Fibroblast of villous mesenchyme (primary cell): ENCODE measurements around the gene INTS15. TPM values are rescaled to one million over a fixed set of nuclear protein-coding genes. Genes with fewer than 3 reads are reported as not detected.

Experiments used
- DNase-seq: peaks from one replicate; pipeline ENCODE4 v3.0.0-alpha.2; 2010; ENCODE audit warnings: low read depth
- H3K4me3 ChIP-seq: 2 replicates; pipeline ENCODE4 v1.5.1; 2011; ENCODE audit warnings: low read depth, mild to moderate bottlenecking, low read length
- total RNA-seq: library from RNA; depleted of rRNA; stranded (reverse); fragments of >200 nt; gene quantifications from 2 replicates; pipeline ENCODE4 v1.2.3, GENCODE V29; 2012
- TF ChIP-seq, protein P1 (sequence below): IDR thresholded peaks from 2 replicates; pipeline ENCODE4 v1.5.1; 2012; ENCODE audit warnings: low read depth, mild to moderate bottlenecking, low read length; ENCODE audit not compliant: insufficient read depth

The INTS15 gene
- total RNA-seq, 1 donor, result 16.4 TPM

DNA sequence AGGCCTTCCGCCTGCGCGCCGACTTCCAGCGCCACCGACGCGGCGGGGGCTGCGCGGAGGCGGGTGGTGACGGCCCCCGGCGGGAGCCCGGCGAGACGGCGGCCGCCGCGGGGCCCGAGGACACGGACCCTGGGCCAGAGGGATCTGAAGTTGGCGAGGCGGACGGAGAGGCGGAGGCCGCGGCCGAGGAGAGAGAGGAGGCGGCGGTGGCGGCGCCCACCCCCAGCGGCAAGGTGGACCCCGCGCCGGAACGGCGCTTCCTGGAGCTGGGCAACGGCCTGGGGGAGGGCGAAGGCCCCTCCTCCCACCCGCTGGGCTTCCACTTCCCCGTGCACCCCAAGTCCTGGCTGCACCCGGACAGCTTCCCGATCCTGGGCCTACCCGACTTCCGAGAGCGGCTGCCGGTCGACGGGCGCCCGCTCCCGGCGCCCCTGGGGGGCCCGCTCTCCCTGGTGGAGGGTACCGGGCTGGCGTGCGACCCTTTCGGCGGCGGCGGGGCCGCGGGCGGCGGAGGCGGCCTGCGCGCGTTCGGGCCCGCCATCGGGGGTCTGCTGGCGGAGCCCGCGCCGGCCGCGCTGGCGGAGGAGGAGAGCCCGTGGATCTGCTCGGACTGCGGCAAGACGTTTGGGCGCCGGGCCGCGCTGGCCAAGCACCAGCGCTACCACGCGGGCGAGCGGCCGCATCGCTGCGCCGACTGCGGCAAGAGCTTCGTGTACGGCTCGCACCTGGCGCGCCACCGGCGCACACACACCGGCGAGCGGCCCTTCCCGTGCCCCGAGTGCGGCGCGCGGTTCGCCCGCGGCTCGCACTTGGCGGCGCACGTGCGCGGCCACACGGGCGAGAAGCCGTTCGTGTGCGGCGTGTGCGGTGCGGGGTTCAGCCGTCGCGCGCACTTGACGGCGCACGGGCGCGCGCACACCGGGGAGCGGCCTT is 63.5 kb downstream of the INTS15 start:
- TF ChIP-seq, protein P1, sequence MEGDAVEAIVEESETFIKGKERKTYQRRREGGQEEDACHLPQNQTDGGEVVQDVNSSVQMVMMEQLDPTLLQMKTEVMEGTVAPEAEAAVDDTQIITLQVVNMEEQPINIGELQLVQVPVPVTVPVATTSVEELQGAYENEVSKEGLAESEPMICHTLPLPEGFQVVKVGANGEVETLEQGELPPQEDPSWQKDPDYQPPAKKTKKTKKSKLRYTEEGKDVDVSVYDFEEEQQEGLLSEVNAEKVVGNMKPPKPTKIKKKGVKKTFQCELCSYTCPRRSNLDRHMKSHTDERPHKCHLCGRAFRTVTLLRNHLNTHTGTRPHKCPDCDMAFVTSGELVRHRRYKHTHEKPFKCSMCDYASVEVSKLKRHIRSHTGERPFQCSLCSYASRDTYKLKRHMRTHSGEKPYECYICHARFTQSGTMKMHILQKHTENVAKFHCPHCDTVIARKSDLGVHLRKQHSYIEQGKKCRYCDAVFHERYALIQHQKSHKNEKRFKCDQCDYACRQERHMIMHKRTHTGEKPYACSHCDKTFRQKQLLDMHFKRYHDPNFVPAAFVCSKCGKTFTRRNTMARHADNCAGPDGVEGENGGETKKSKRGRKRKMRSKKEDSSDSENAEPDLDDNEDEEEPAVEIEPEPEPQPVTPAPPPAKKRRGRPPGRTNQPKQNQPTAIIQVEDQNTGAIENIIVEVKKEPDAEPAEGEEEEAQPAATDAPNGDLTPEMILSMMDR, result no peak
- no peak overlapping the region for H3K4me3 ChIP-seq
- no peak for DNase-seq

DNA sequence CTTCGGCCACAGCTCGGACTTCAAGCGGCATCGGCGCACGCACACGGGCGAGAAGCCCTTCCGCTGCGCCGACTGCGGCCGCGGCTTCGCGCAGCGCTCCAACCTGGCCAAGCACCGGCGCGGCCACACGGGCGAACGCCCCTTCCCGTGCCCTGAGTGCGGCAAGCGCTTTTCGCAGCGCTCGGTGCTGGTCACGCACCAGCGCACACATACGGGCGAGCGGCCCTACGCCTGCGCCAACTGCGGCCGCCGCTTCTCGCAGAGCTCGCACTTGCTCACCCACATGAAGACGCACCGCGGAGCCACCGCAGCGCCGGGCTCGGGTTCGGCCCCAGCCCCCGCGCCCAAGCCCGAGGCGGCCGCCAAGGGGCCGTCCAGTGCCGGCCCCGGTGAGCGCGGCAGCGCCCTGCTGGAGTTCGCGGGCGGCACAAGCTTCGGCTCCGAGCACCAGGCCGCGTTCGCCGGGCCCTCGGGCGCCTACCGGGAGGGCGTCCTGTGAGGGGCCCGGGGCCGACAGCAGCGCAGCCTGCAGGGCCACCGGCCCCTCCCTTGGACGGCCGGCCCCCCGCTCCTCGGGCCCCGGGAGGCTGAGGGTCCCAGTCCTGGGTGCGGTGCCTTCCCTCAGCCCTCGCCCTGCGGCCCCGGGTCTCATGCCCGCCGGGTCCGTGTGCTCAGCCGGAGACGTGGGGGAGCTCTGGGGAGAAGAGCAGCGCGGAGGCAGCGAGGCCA is 64.5 kb downstream of the INTS15 start:
- TF ChIP-seq, protein P1, result no peak
- DNase-seq, result no peak
- no peak overlapping the region for H3K4me3 ChIP-seq

DNA sequence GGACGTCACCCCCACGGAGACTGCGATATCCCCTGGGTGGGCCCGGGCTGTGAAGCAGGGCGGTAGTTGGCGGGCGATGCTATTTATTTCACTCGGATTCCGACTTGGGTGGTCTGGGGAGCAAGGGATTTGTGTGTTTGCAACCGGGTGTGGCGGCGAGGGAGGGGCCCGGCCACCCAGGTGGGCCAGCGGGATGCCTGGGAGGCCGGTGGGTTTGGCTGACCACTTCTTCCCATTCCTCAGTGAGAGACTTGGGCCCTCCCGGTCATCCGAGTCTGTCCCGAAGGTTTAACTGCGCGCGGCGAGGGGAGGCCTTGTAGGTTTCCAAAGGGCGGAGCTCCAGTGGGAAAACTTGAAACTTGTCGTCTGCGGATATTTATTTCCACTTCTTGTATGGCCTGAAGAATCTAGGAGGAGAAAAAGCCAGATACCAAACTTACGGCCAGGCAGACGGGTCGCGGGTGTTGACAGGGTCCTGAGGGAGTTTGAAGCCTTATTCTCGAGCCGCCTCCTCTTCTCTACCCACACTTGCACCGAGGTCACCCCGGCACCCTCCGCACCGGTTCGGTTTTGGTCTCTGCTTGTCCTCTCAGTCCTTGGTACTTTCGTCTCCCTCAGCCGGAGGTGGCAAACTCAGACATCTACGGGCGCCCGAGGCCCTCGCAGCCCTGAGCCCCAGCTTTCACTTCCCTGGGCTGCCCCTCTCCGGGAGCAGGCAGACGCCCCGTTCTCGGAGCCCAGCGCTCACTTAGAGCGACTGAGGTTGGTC is 65.2 kb downstream of the INTS15 start:
- no peak overlapping the region for H3K4me3 ChIP-seq
- TF ChIP-seq, protein P1, result no peak
- DNase-seq, result no peak

DNA sequence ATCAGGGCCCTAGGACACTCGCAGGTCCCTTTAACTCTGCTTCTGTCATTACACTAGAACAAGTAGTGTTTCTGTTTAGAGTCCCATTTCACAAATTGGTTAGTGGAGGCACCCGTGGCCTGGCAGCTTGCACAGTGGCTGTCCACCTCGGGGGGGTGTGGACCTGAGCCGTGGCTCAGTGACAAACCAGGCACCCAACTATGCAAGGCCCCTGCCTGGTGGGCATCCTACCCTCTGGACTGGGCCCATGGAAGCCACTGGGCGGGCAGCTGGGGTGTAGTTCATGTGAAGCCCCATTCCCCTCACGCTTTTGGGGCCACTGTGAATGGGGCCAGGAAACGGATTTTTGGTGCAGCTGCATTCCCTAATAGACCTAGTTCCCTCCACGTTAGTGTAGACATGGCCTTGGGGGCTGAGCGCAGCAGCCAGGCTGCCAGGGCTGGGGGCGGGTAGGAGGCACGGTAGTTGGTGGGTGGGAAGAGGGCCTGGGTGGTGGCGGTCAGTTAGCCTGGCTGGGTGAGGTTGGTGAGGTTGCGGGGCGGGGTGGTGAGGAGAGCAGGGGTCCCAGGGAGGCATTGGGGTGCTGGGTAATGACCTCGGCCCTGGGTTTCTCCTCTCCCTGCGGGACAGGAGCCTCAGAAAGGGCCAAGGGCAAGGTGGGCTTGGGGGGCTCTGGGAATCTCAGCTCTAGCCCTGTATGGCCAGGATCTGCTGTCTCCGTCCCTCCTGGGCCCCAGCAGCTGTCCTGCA is 66.0 kb downstream of the INTS15 start:
- no peak for DNase-seq
- TF ChIP-seq, protein P1, result no peak
- no peak overlapping the region for H3K4me3 ChIP-seq

DNA sequence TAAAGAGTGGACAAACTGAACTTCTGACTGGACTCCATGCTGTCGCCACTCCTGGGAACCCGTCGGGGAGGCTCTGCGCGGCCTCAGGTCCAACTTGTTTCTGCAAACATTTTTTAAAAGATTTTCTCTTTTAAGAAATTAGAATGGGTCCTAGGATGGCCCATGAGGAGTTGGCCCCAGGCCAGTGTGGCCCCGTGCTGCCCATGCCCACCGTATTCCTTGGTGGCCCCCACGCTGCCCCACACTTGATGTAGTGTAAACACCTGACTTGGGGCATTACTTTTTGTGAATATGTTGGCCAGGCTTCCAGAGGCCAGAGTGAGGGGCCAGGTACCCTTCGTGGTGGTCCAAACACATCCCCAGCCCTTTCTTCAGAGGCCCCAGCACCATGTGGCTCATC is 66.6 kb downstream of the INTS15 start:
- TF ChIP-seq, protein P1, result no peak
- DNase-seq, result no peak
- H3K4me3 ChIP-seq, result no peak overlapping the region

Other genes starting within 250 kb of the INTS15 start
- 15.5 and 22.9 TPM in 2 replicates for gene FAM220A, start 241.1 kb upstream of the INTS15 start, total RNA-seq
- 58.6 and 66.9 TPM in 2 replicates for gene RAC1, start 215.5 kb upstream of the INTS15 start, total RNA-seq
- gene DAGLB, start 142.1 kb upstream of the INTS15 start, total RNA-seq, result 18.0 and 29.4 TPM in 2 replicates
- gene KDELR2, start 105.9 kb upstream of the INTS15 start, total RNA-seq, result 200 and 383 TPM in 2 replicates
- gene GRID2IP, start 38.6 kb upstream of the INTS15 start, total RNA-seq, result not detected in 2 replicates
- gene ZDHHC4, start 12.6 kb upstream of the INTS15 start, total RNA-seq, result 60.5 and 62.5 TPM in 2 replicates
- gene ZNF853, start 25.6 kb downstream of the INTS15 start, total RNA-seq, result under 0.01 and 0.32 TPM in 2 replicates
- 12.1 and 13.2 TPM in 2 replicates for gene ZNF316, start 47.3 kb downstream of the INTS15 start, total RNA-seq
- gene ZNF12, start 116.9 kb downstream of the INTS15 start, total RNA-seq, result 18.4 and 25.5 TPM in 2 replicates
- gene RSPH10B2, start 164.1 kb downstream of the INTS15 start, total RNA-seq, result 0.32 and 0.43 TPM in 2 replicates
- gene CCZ1B, start 236.3 kb downstream of the INTS15 start, total RNA-seq, result 48.8 and 61.2 TPM in 2 replicates